ENCODE data around the gene USP20.
"Not testable (repeated sequence)": the region's sequence is repeated elsewhere in the genome, so short reads cannot be mapped to it uniquely, and the experiment has no call there.

Gene USP20

DNA sequence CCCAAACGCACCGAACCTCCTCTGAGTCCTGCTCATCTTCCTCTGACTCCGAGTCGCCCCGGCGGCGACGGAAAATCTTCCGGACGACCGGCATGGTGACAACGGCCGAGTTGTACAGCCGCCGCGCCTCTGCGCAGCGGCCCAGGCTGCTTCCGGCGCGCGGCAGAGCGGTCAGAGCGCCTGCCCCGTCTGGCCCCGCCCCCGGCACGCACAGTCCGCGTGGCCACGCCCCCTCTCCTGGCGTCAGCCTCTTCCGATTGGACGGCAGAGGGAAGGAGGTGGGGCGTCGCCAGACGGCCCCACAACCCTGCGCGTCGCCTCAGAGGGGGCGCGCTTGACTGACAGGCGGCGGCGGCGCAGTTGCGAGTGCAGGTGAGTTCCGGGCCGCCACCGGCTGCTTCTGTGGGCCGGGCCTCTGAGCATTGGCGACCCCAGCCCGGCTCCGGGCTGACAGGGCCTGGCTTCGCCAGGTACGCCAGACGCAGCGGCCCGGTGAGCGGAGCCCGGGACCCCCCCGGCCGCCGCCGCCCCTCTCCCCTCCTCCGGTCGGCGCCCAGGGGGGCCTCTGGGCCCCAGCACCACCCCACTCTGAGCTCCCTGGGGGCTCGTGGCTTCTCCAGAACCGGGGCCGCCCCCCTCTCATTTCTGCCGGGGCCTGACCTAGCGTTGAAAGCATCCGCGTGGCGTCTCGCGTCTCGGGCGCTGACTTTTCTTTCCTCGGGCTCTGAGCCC is at the start of gene USP20, which contains the start of gene C9orf78:
USP20 (plus strand) TSS at position 331 of the 732 bp plus-strand sequence. CDS start 17,098 bp downstream, outside the sequence.
C9orf78 (minus strand) TSS at position 148 of the 732 bp plus-strand sequence; CDS start at position 94, 54 bp downstream.
- peak; percentile 84 to 88 for DNase-seq

- DNase-seq = no peak
These were observed 49.4 kb upstream of the USP20 start for GRCh38 chr9:129785866-129786265.

DNA sequence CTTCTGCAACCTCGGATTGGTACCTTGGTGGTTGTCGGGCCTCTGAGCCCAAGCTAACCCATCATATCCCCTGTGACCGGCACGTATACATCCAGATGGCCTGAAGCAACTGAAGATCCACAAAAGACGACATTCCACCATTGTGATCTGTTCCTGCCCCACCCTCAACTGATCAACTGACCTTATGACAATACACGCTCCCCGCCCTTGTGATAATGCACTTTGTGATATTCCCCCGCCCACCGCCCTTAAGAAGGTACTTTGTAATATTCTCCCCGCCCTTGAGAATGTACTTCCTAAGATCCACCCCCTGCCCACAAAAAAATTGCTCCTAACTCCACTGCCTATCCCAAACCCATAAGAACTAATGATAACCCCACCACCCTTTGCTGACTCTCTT is 48.8 kb upstream of the USP20 start:
- no peak for DNase-seq

GRCh38 chr9:129794549-129794948 is 40.7 kb upstream of the USP20 start:
- no peak for DNase-seq

- not testable (repeated sequence) for DNase-seq
These were observed 39.2 kb upstream of the USP20 start for GRCh38 chr9:129796029-129796428.

- no peak for DNase-seq
These were observed 36.3 kb upstream of the USP20 start for GRCh38 chr9:129798973-129799372.

DNA sequence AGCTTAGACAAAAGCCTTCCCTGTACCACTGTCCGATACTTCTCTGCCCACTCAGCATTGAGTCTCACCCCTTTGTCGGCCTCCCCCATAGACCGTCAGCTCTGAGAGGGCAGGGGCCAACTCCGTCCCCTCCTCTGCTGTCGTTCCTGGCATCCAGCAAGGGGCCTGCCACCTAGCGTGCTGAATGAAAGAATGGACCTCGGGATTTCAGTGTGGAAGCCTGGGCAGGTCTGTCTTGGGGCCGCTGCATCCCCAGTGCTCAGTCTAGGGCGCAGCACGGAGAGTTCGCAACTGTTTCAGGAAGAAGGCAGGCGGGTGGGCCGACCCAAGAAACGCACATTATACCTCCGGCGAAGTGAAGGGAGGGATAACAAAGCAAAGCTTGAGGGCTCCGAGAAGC is 33.8 kb upstream of the USP20 start:
- DNase-seq = no peak

GRCh38 chr9:129802833-129803675 is 32.2 kb upstream of the USP20 start, which contains the start of gene TOR1B:
Gene TOR1B (plus strand): TSS chr9:129803184. CDS start chr9:129803213, 29 bp downstream.
- DNase-seq = peak; percentile 81 to 91

- DNase-seq = no peak
These were observed 31.6 kb upstream of the USP20 start for GRCh38 chr9:129803676-129804060.

DNA sequence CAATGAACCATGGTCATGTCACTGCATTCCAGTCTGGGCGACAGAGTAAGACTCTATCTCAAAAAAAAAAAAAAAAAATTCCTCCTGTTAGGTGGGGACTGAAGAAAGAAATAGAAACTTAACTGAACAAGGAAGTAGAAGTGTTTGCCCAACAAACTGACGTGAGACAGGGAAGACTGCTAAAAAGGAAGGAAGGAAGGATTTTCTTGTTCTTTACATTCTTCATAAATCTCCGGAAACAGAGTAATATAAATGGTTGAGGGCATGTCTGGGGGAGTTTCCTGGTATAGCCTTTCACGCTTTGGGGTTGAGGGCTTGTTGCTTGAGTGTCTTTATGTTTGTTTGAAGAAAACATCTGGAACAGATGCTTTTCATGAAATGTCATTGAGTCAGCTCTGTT is 29.2 kb upstream of the USP20 start:
- DNase-seq = peak in 1 of 2 donors; percentile 90

DNA sequence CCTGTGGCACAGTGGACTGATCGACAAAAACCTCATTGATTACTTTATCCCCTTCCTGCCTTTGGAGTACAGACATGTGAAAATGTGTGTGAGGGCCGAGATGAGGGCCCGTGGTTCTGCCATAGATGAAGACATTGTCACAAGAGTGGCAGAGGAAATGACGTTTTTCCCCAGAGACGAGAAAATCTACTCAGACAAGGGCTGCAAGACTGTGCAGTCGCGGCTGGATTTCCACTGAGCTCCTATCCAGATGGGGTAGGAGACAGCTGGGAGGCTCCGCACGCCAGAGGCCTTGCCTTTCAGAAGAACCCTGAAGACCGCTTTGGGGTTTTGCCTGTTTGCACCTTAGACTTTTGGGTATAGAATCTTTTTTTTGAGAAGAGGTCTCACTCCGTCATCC is 25.9 kb upstream of the USP20 start:
- DNase-seq = no peak

- no peak for DNase-seq
These were observed 25.1 kb upstream of the USP20 start for GRCh38 chr9:129810116-129810515.

GRCh38 chr9:129810788-129811187 is 24.5 kb upstream of the USP20 start:
- no peak for DNase-seq

- no peak for DNase-seq
These were observed 23.3 kb upstream of the USP20 start for GRCh38 chr9:129811967-129812363.

- no peak for DNase-seq
These were observed 22.9 kb upstream of the USP20 start for GRCh38 chr9:129812385-129812784.

DNA sequence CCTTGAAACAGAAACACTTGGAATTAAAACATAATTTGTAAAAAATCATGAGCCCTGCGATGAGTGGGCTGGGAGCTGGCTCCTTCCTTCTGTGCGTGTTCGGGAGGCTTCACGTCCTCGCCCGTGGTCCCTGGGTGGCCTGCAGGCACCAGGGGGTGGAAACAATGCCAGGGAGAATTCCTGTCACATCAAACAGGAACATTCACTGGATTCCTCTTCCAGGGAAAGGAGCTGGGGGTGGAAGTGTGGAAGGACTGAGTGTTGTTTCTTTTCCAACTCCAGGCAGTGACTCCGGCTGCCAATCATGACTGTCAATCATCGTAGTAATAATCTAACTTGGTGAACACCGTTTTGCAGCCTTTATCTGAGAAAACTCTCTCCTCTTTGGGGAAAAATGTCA is 21.6 kb upstream of the USP20 start:
- DNase-seq = no peak

DNA sequence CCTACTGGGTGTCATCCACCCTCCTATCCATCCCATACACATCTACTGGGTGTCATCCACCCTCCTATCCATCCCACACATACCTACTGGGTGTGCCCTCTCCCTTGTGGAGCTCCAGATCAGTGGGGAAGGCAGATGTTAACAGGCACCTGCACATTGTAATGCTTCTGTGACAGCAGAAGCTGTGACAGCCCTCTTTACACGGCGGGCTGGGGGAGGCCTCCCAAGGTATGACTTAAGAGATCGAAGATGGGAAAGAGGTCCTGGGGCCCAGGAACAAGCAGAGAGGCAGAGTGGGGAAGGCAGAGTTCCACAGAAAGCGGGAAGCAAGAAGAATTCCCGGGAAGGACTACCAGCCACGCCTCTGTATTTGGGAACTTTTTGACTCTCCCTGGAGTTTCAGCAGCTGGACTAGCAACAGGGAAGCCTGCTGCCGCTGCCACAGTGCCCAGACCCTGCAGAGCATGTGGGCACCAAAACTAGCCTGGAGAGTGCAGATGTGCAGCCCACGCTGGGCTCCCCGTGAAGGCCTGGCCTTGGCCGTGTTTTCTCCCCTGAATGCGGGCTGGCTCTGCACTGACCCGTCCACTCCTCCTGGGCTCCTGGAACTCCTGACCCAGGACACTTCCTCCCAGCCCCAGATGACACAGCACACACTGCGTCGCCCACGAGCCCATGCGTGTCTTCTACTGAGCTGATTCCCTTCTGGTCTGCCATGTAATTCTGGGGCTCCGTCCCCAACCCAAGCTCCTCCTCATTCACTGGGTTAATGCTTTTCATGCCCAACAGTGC is 20.6 kb upstream of the USP20 start:
- no peak for DNase-seq

- no peak for DNase-seq
These were observed 20.0 kb upstream of the USP20 start for GRCh38 chr9:129815278-129815677.

DNA sequence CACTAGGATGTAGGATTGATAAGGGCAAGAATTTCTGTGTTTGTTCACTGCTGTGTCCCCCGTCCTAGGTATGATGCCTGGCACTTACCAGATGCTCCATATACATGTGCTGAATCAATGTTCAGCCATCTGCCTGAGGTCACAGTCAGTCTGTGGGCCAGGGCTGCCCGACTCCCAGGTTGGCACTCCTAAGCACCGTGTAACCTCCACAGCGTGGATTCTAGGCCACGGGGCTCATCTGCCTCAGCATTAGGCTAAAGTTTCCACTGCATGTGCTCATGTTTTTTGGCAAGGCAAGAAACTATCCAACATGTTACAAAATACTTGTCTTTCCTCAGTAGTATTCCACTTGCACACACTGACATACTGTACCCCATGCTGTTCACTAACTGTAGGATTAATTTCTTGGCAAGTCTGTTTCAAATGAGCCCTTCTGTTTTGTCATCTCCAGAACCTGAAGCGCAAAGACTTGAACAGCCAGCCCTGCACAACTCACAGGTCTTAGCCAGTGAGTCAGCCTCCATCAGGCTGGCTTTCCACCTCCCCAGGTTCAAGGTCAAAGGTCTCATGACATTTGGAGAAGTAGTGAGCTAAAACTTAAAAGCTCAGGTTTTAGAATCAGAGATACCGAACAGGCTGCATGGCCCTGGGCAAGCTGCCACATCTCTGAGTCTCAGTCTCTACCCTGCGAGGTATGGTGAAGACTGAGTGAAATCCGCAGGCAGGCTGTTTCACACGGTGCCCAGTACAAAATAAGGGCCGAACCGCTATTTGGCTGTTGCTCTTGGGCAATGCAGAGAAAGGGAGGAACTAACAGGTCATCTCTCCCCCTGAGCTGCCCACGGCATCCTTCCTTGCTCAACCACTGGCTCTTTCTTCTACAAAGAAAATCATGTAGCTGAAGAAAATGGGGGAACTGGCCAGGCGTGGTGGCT is 18.5 kb upstream of the USP20 start:
- no peak for DNase-seq

DNA sequence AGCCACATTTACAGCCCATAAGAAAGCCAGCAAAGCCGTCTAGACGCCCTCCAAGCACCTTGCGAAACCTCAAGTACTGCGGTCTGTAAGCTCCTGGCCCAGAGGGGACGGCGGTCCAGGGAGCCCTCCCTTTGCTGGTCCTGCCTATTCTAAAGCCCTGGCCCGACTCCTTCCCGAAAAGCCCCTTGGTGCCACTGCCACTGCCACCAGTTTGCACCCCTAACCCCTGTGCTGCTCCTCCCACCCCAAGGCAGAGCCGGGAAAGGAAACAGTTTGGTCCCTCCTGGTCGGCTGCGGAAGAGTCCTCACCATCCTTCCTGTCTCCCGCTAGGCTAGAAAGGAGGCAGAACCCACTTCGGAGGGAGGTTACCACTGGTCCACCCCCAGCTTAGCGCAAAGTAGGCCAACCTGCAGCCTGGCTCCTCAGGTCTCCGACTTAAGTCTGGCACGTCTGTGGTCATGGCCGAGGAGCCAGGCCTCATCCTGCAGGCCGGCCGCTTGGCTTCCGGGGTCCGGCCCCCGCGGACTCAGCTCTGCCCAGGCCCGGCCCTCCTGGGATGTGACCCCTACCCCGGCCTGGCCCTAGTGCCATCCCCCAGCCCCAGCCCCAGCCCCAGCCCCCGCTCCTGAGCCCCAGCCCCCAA is 12.2 kb upstream of the USP20 start:
- DNase-seq = no peak

- DNase-seq = no peak
These were observed 11.7 kb upstream of the USP20 start for GRCh38 chr9:129823542-129823934.
